Endothelial cell of umbilical vein (primary cell): ENCODE results near the gene CHD9. TPM values are rescaled to one million over a fixed set of nuclear protein-coding genes. Genes with fewer than 3 reads are reported as not detected.
A peak's percentile ranks its signal among the peaks of the same experiment; 100 is the strongest.

Source experiments
- BruUV-seq: library from RNA; stranded (reverse); fragments of 400-500 nt; replicated peaks from 2 replicates; lab custom pipeline; 2021; lab: Mats Ljungman, UMichigan
- CTCF ChIA-PET: fragments of 300-600, 350-600 bp; sonication (Branson Sonifier 250); formaldehyde crosslinking; loops from one replicate; lab custom pipeline; 2021; ENCODE audit warnings: antibody characterized with exemption, inconsistent platforms; lab: Charles Lee
- POLR2A ChIA-PET: fragments of 300-600, 350-600 bp; sonication (Branson Sonifier 250); formaldehyde crosslinking; loops from one replicate; lab custom pipeline; 2021; ENCODE audit warnings: antibody characterized with exemption, inconsistent platforms; lab: Charles Lee
- DNase-seq: peaks from one replicate; pipeline ENCODE4 v3.0.0-alpha.2; 2011; ENCODE audit warnings: low read depth, low spot score
- FAIRE-seq: peaks from 2 replicates; lab custom pipeline; 2011; peaks lifted over from hg19 to GRCh38; lab: Jason Lieb, UNC
- H2AFZ ChIP-seq: 2 replicates; pipeline ENCODE4 v1.6.0; 2012; ENCODE audit warnings: low read depth, low read length, control low read depth, inconsistent platforms
- H3K27ac ChIP-seq: 2 replicates; pipeline ENCODE4 v1.5.1; 2011; ENCODE audit warnings: low read depth, mild to moderate bottlenecking, control low read depth, low read length, moderate library complexity; ENCODE audit not compliant: insufficient read depth
- H3K27me3 ChIP-seq, 2 experiments: 2 replicates each; pipeline versions ENCODE4 v1.6.0 to v1.6.1; 2011; ENCODE audit warnings: low read length in 2 of 2, mixed read lengths in 1 of 2; ENCODE audit not compliant: control insufficient read depth in 2 of 2, insufficient read depth in 2 of 2
- H3K36me3 ChIP-seq, 2 experiments: 2 replicates in 1 of 2; 3 replicates in 1 of 2; pipeline ENCODE4 v1.5.1; 2011; ENCODE audit warnings: low read length in 2 of 2, mild to moderate bottlenecking in 1 of 2, moderate library complexity in 1 of 2; ENCODE audit not compliant: control insufficient read depth in 2 of 2, insufficient read depth in 2 of 2; ENCODE audit errors: extremely low read depth in 1 of 2
- H3K4me1 ChIP-seq: 3 replicates; pipeline ENCODE4 v1.5.1; 2011; ENCODE audit warnings: mild to moderate bottlenecking, low read length; ENCODE audit not compliant: control insufficient read depth, insufficient read depth; ENCODE audit errors: extremely low read depth
- H3K4me2 ChIP-seq: 2 replicates; pipeline ENCODE4 v1.6.1; 2011; ENCODE audit warnings: low read length, control low read depth, mixed read lengths; ENCODE audit not compliant: insufficient read depth
- H3K4me3 ChIP-seq, 3 experiments: fragments of 200-600 bp in 1 of 3; sonication (generic), shearing (Covaris generic) in 1 of 3; replicated peaks in 1 of 3; 2 replicates each; pipeline ENCODE4 v1.5.1; 2011 to 2016; ENCODE audit warnings: control low read depth in 3 of 3, low read length in 3 of 3, mild to moderate bottlenecking in 2 of 3, inconsistent platforms in 1 of 3, low read depth in 1 of 3, moderate library complexity in 1 of 3; ENCODE audit not compliant: insufficient read depth in 1 of 3
- H3K79me2 ChIP-seq: 2 replicates; pipeline ENCODE4 v1.6.0; 2012; ENCODE audit warnings: low read length, inconsistent platforms; ENCODE audit not compliant: control insufficient read depth, insufficient read depth
- H3K9ac ChIP-seq: replicated peaks from 2 replicates; pipeline ENCODE3; 2011; ENCODE audit warnings: low read length, control low read depth; ENCODE audit not compliant: insufficient read depth; ENCODE audit errors: extremely low read depth
- H3K9me1 ChIP-seq: replicated peaks from 3 replicates; pipeline ENCODE4 v1.6.0; 2011; ENCODE audit warnings: mild to moderate bottlenecking, low read length; ENCODE audit not compliant: control insufficient read depth, insufficient read depth; ENCODE audit errors: extremely low read depth
- H3K9me3 ChIP-seq: replicated peaks from 2 replicates; pipeline ENCODE4 v1.5.1; 2012; ENCODE audit warnings: low read length, inconsistent platforms; ENCODE audit not compliant: control insufficient read depth, insufficient read depth
- H4K20me1 ChIP-seq: replicated peaks from 2 replicates; pipeline ENCODE3; 2011; ENCODE audit warnings: mild to moderate bottlenecking, low read length; ENCODE audit not compliant: control insufficient read depth, insufficient read depth; ENCODE audit errors: extremely low read depth
- EZH2 ChIP-seq: IDR thresholded peaks from 2 replicates; pipeline ENCODE4 v1.6.1; 2012; ENCODE audit warnings: borderline replicate concordance, low read depth, mild to moderate bottlenecking, moderate library complexity, low read length, inconsistent platforms; ENCODE audit not compliant: severe bottlenecking
- FOS ChIP-seq: IDR thresholded peaks from 2 replicates; pipeline ENCODE4 v1.6.1; 2011; ENCODE audit warnings: mild to moderate bottlenecking, low read length, moderate library complexity, borderline replicate concordance; ENCODE audit not compliant: insufficient read depth
- GATA2 ChIP-seq: IDR thresholded peaks from 2 replicates; pipeline ENCODE4 v1.7.0; 2011; ENCODE audit warnings: low read depth, mild to moderate bottlenecking, moderate library complexity, mixed read lengths, low read length; ENCODE audit not compliant: insufficient read length, insufficient read depth
- JUN ChIP-seq: IDR thresholded peaks from 2 replicates; pipeline ENCODE4 v1.6.1; 2011; ENCODE audit warnings: borderline replicate concordance, low read depth; ENCODE audit not compliant: insufficient read length, insufficient read depth
- MYC ChIP-seq: IDR thresholded peaks from one replicate; pipeline ENCODE4 v1.6.1; 2011; ENCODE audit warnings: mild to moderate bottlenecking, low read depth, low read length
- POLR2A ChIP-seq: IDR thresholded peaks from 2 replicates; pipeline ENCODE4 v1.6.1; 2012; ENCODE audit warnings: low read depth, mild to moderate bottlenecking, control low read depth, low read length
- POLR2AphosphoS5 ChIP-seq: IDR thresholded peaks from 2 replicates; pipeline ENCODE4 v1.6.1; 2012; ENCODE audit warnings: low read depth, mild to moderate bottlenecking, control low read depth, low read length, moderate library complexity; ENCODE audit not compliant: insufficient read depth
- dilution Hi-C: fragments of 300-500 bp; cut with MboI; formaldehyde crosslinking; loops from one replicate; pipeline ENCODE4 v1.15.0; 2019; ENCODE audit warnings: low sequenced_read_pairs; ENCODE audit not compliant: extremely low pct_ligation_motif_present
- intact Hi-C: fragments of 100-400 bp; cut with micrococcal nuclease; formaldehyde crosslinking; loops from one replicate; pipeline ENCODE4 v1.10.0; 2022
- polyA plus RNA-seq, 4 experiments: library from polyadenylated mRNA; depleted of rRNA in 3 of 4; stranded (reverse) in 3 of 4; unstranded in 1 of 4; fragments of >200 nt; gene quantifications; 2 replicates each; pipeline versions ENCODE4 v1.2.1 to v1.2.3, GENCODE V29; 2011 to 2012; ENCODE audit warnings: missing spikeins in 1 of 4
- total RNA-seq: library from RNA; stranded (reverse); gene quantifications from 2 replicates; pipeline ENCODE4 v1.2.3, GENCODE V29; 2021
- TF ChIP-seq, protein P1 (sequence below), 2 donors: IDR thresholded peaks; 1 replicate in 1 of 2; 2 replicates in 1 of 2; pipeline ENCODE4 v1.5.1; 2011; ENCODE audit warnings: low read length in 2 of 2, mild to moderate bottlenecking in 2 of 2, moderate library complexity in 2 of 2, control low read depth in 1 of 2, inconsistent platforms in 1 of 2, low read depth in 1 of 2; ENCODE audit not compliant: insufficient read depth in 1 of 2; ENCODE audit errors: extremely low read depth in 1 of 2
- TF ChIP-seq, protein P2 (sequence below): IDR thresholded peaks from 2 replicates; pipeline ENCODE4 v1.6.1; 2011; ENCODE audit not compliant: insufficient read depth, insufficient read length

CHD9 gene
- total and polyA plus RNA-seq, 2 donors (not counting 3 experiments of a cell fraction or from before 2014, with no cell fraction given), result 9.9 to 59.2 TPM

DNA sequence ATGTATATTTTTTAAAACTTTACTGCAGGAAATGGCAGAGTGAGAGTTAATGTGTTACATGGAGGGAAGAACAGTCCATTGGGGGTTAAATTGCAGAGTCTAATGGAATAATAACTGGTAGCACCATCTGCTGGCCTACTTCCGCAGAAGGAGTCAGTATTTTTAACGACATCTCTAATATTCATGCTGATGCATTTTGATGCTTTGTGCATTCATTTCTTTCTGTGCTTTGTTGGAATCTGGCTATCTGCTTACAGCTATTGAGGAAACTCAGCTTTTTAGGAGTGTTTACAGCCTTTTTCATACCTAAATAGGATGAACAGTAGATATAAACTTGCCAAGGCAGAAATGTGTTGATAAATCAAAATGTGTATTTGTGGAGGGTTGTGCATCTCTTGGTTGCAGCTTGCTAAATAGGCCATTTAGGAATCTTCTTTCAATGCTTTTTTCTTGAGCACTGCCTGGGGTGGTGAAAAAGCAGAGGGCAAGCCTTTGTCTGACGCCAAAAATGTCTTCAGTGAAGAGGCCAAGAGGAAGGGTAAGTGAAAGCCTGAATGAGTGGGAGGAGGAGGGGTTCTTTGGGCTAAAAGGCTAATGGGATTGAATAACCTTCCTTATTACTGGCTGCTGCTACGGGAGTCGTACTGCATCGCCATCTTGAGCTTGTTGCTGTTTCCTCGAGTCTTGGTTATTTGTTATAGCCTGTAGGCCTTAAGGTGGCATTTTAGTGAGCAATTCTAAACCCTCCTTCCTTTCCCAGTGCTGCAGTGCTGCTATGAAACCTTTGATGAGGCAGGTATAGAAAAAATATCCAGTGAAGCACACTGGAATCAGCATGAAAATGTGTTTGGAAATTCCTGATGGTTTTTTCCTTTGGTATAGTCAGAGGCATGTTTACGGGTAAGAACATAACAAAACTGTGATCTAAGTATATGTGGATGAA lies 153.3 kb downstream of the CHD9 start:
- POLR2A ChIA-PET, result interaction anchor here (1.3 kb wide), 1 partner anchor 11 kb away, joined by 5 read pairs; no protein-coding TSS in a partner anchor
- peak; percentile 78 for FAIRE-seq
- dilution Hi-C loops, result no loop called here

More for the DNA sequence above, 153.3 kb downstream of the CHD9 start:
- Histone ChIP-seq H3K4me3 (peak overlapping the region; percentile 34 to 91 (median 70)), H2AFZ (peak overlapping the region; percentile 84), H3K4me2 (peak overlapping the region; percentile 94), H3K27ac (peak overlapping the region; percentile 92), H3K4me1 (peaks cover 41% of the 10 kb centered on the region), H3K36me3 (peaks cover 0 to 2% of the 10 kb centered on the region in 2 experiments), H3K9me3 (no peaks in the 10 kb centered on the region), H4K20me1 (no peaks in the 10 kb centered on the region), H3K79me2 (peaks cover 50% of the 10 kb centered on the region), H3K27me3 (no peaks in the 10 kb centered on the region), H3K9ac (peak overlapping the region; percentile 97), H3K9me1 (no peaks in the 10 kb centered on the region)
- CTCF ChIA-PET, result interaction anchor here (0.7 to 3.6 kb wide), 34 partner anchors 12 to 1016 kb away, joined by 3 to 61 read pairs (median 4); partner anchors contain the start of genes CHD9 and CHD9NB
- no peak for TF ChIP-seq GATA2
- TF ChIP-seq MYC, result no peak
- TF ChIP-seq POLR2AphosphoS5, result peak; percentile 28
- TF ChIP-seq, protein P1, sequence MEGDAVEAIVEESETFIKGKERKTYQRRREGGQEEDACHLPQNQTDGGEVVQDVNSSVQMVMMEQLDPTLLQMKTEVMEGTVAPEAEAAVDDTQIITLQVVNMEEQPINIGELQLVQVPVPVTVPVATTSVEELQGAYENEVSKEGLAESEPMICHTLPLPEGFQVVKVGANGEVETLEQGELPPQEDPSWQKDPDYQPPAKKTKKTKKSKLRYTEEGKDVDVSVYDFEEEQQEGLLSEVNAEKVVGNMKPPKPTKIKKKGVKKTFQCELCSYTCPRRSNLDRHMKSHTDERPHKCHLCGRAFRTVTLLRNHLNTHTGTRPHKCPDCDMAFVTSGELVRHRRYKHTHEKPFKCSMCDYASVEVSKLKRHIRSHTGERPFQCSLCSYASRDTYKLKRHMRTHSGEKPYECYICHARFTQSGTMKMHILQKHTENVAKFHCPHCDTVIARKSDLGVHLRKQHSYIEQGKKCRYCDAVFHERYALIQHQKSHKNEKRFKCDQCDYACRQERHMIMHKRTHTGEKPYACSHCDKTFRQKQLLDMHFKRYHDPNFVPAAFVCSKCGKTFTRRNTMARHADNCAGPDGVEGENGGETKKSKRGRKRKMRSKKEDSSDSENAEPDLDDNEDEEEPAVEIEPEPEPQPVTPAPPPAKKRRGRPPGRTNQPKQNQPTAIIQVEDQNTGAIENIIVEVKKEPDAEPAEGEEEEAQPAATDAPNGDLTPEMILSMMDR (IDR thresholded peaks at IDR 0.05; ENCODE audit: extremely low read depth in 1 of 2, insufficient read depth in 1 of 2, low read depth in 1 of 2, low read length in 2 of 2), result peak; percentile 33 to 51
- TF ChIP-seq, protein P2, sequence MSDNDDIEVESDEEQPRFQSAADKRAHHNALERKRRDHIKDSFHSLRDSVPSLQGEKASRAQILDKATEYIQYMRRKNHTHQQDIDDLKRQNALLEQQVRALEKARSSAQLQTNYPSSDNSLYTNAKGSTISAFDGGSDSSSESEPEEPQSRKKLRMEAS, result no peak
- TF ChIP-seq POLR2A, result peak; percentile 53
- TF ChIP-seq FOS, result no peak
- no peak for TF ChIP-seq EZH2
- TF ChIP-seq JUN, result no peak
- intact Hi-C loops, result loop anchor here (1.0 to 5.0 kb wide), 6 partner anchors 11 to 153 kb away; no protein-coding TSS in a partner anchor
- DNase-seq, result peak; percentile 88
- BruUV-seq, result TSS peak; percentile 57
